NCI-H1092 (cell line): ENCODE measurements around the gene RASSF7.

Source experiments
- DNase-seq: peaks from one replicate; lab custom pipeline; 2025; lab: John Stamatoyannopoulos, UW

Gene RASSF7

GRCh38 chr11:586376-587316 lies 25.9 kb downstream of the RASSF7 start:
- DNase-seq: no peak

- no peak for DNase-seq
These were observed 26.8 kb downstream of the RASSF7 start for GRCh38 chr11:587546-587945.

GRCh38 chr11:587978-588380 lies 27.2 kb downstream of the RASSF7 start:
- DNase-seq: no peak

- DNase-seq: no peak
These were observed 29.0 kb downstream of the RASSF7 start for GRCh38 chr11:589798-590197.

GRCh38 chr11:590997-591396 lies 30.2 kb downstream of the RASSF7 start:
- no peak for DNase-seq

- no peak for DNase-seq
These were observed 31.7 kb downstream of the RASSF7 start for GRCh38 chr11:592501-592900.

- DNase-seq: no peak
These were observed 32.1 kb downstream of the RASSF7 start for GRCh38 chr11:592918-593317.

GRCh38 chr11:593347-593746 lies 32.6 kb downstream of the RASSF7 start:
- DNase-seq: no peak

GRCh38 chr11:595400-595799 lies 34.6 kb downstream of the RASSF7 start:
- no peak for DNase-seq

- no peak for DNase-seq
These were observed 35.6 kb downstream of the RASSF7 start for GRCh38 chr11:596374-596773.

GRCh38 chr11:597166-597725 lies 36.5 kb downstream of the RASSF7 start:
- no peak for DNase-seq

- DNase-seq: no peak
These were observed 37.4 kb downstream of the RASSF7 start for GRCh38 chr11:598005-598680.

- DNase-seq: no peak
These were observed 40.9 kb downstream of the RASSF7 start for GRCh38 chr11:601573-602245.

GRCh38 chr11:603154-603553 lies 42.4 kb downstream of the RASSF7 start:
- no peak for DNase-seq

GRCh38 chr11:605286-606129 lies 44.7 kb downstream of the RASSF7 start:
- no peak for DNase-seq

GRCh38 chr11:606245-606644 lies 45.5 kb downstream of the RASSF7 start:
- no peak for DNase-seq

- DNase-seq: no peak
These were observed 46.4 kb downstream of the RASSF7 start for GRCh38 chr11:607020-607780.

GRCh38 chr11:607971-608659 lies 47.3 kb downstream of the RASSF7 start:
- no peak for DNase-seq

GRCh38 chr11:608791-609251 lies 48.1 kb downstream of the RASSF7 start:
- no peak for DNase-seq

GRCh38 chr11:609341-609811 lies 48.6 kb downstream of the RASSF7 start:
- DNase-seq: no peak
